ENCODE measurements around the gene GPBP1L1. TPM values are rescaled to one million over a fixed set of nuclear protein-coding genes. Genes with fewer than 3 reads are reported as not detected.
A peak's percentile ranks its signal among the peaks of the same experiment; 100 is the strongest.
"Not testable (repeated sequence)": the region's sequence is repeated elsewhere in the genome, so short reads cannot be mapped to it uniquely, and the experiment has no call there.

Gene GPBP1L1
- total RNA-seq: 132 TPM

DNA sequence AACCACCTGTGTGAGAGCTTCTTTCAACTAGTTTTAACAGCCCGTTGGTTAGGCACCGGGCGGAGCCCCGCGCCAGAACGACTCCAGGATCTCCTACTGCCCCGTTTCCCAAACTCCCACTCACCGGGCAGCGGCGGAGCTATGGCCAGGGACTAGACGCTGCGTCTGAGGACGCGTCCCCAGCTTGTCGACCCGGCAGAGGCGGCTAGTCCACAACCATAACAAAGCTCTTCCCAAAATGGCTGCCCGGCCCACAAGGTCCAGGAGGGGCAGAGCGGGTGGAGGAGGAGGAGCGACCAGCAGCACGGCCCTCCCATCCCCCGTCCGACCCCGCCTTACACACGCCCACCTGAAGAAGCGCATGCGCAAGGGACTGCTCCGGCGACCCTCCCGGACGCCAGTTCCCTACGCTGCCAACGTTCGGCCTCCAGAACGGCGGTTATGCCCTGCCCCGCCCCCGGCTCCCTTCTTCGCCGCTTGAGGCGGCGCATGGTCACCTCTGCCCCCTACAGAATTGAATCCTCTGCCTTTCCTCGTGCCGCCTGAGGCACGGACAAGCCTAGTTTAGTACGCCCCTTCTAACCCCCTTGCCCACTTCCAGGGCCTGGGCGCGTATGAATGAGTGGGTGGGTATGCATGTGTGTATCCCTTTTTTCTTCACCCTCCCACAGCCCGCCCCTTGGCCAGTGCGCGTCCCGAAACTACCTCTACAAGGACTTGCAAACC is at the start of gene GPBP1L1:
GPBP1L1 (minus strand) TSS at position 246 of the 726 bp plus-strand sequence. CDS start 27,446 bp downstream, outside the sequence.
- DNase-seq (ENCODE audit: low spot score): peak; percentile 98

DNA sequence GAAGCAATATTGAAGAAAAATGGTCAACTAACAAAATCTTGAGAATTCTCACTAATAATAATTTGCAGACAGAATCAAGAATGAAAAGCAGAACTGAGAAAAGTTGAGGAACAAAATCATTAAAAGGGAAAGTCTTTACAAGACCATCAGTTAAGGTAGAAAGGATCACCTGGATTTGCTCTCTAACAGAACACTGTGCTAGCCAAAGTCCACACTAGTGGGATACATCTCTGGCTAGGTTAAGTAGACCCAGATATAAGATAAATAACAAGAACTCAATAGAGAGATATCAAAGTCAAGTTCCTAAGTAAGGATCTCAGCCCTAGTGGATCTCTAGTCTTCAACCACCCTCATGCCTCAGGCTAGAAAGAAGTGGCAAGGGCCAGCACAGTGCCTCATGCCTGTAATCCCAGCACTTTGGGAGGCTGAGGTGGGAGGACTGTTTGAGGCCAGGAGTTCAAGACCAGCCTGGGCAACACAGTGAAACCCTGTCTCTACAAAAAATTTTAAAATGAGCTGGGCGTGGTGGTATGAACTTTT is 44.5 kb upstream of the GPBP1L1 start:
- DNase-seq (ENCODE audit: low spot score): no peak

GRCh38 chr1:45730075-45730779 is 43.9 kb upstream of the GPBP1L1 start:
- no peak for DNase-seq (ENCODE audit: low spot score)

GRCh38 chr1:45726007-45726406 is 39.7 kb upstream of the GPBP1L1 start:
- DNase-seq (ENCODE audit: low spot score): not testable (repeated sequence)

GRCh38 chr1:45723248-45723930 is 37.1 kb upstream of the GPBP1L1 start:
- DNase-seq (ENCODE audit: low spot score): no peak

GRCh38 chr1:45722809-45723208 is 36.5 kb upstream of the GPBP1L1 start:
- DNase-seq (ENCODE audit: low spot score): no peak

- no peak for DNase-seq (ENCODE audit: low spot score)
Measured at GRCh38 chr1:45721207-45721606, 34.9 kb upstream of the GPBP1L1 start.

- DNase-seq (ENCODE audit: low spot score): no peak
Measured at GRCh38 chr1:45718289-45718688, 32.0 kb upstream of the GPBP1L1 start.

DNA sequence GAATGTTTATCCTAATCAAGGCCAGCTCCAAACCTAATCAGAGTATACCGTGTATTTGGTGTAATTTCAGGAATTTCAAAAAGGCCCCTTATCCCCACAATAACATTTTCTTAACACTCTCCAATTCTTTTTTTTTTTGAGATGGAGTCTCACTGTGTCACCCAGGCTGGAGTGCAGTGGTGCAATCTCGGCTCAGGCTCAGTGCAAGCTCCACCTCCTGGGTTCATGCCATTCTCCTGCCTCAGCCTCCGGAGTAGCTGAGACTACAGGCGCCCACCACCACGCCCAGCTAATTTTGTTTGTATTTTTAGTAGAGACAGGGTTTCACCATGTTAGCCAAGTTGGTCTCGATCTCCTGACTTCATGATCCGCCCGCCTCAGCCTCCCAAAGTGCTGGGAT is 31.1 kb upstream of the GPBP1L1 start:
- not testable (repeated sequence) for DNase-seq (ENCODE audit: low spot score)

- no peak for DNase-seq (ENCODE audit: low spot score)
Measured at GRCh38 chr1:45716700-45717099, 30.4 kb upstream of the GPBP1L1 start.

- DNase-seq (ENCODE audit: low spot score): no peak
Measured at GRCh38 chr1:45713711-45714110, 27.4 kb upstream of the GPBP1L1 start.

- no peak for DNase-seq (ENCODE audit: low spot score)
Measured at GRCh38 chr1:45704637-45705036, 18.3 kb upstream of the GPBP1L1 start.

DNA sequence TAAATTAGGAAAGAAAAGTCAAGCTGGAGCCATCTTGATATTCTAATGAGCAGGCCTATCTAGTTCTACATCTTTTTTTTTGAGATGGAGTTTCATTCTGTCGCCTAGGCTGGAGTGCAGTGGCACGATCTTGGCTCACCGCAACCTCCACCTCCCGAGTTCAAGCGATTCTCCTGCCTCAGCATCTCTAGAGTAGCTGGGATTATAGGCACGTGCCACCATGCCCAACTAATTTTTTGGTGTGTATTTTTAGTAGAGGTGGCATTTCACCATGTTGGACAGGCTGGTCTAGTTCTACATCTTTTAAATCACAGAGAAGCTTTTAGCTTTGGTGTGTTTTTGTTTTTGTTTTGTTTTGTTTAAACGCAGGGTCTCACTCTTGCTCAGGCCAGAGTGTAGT is 8.5 kb upstream of the GPBP1L1 start:
- no peak for DNase-seq (ENCODE audit: low spot score)

DNA sequence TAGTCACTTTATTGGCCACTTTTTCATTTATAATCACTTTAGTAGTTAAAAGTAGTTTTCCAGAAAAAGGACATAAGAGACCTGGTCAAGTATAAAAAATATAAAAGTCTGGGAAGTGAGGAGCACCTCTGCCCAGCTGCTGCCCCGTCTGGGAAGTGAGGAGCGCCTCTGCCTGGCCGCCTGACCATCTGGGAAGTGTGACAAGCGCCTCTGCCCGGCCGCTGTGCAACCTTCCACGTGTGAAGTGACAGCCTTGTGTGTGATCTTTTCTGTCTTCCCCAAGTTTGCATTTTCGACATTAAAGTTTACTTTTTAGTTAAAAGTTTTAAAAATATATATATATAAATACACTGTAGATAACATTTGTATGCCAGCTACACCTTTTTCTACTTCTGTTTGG is 7.5 kb upstream of the GPBP1L1 start:
- not testable (repeated sequence) for DNase-seq (ENCODE audit: low spot score)

GRCh38 chr1:45687754-45688740 is 1.7 kb upstream of the GPBP1L1 start, which contains the start of gene TMEM69:
TSS of gene TMEM69 (plus strand) at chr1:45688181. CDS start at chr1:45691069, 2,888 bp downstream.
- peak; percentile 85 for DNase-seq (ENCODE audit: low spot score)

- peak; percentile 98 for DNase-seq (ENCODE audit: low spot score)
Measured at GRCh38 chr1:45687014-45687753, 851 bp upstream of the GPBP1L1 start.

DNA sequence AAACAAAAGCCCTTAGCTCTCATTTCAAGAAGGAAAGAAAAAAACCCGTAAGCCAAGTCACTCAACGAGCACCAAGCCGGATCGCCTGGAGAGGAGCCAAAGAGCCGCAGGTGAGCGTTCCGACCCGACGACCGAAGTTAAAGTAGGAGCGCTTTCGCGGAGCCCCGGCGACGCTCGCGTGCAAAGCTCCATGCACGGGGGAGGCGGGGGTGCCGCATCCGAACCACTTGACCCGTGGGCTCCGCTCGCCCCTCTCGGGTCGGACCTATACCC is 382 bp downstream of the GPBP1L1 start:
- peak; percentile 73 for DNase-seq (ENCODE audit: low spot score)

GRCh38 chr1:45685308-45686014 is 872 bp downstream of the GPBP1L1 start:
- DNase-seq (ENCODE audit: low spot score): no peak

DNA sequence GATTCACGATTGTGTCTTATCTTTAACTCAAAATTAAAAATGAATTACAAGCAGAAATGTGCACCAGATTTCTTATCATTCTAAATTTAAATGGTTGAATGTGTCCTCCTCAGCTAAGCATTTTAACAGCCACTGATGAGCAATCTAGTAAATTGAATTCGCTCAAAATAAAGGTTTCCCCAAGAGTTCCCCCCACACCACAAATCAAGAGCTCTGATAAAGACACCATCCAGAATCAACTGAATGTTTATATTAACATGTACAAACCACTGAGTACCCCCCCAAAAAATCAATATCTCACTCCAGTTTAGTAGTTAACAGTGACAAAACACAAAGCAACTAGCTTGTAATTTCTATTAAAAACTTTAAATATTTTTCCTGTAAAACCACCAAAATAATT is 1.9 kb downstream of the GPBP1L1 start:
- DNase-seq (ENCODE audit: low spot score): no peak

GRCh38 chr1:45682942-45683341 is 3.4 kb downstream of the GPBP1L1 start:
- no peak for DNase-seq (ENCODE audit: low spot score)
